ENCODE data around the gene RNF213.
"Not testable (repeated sequence)": the region's sequence is repeated elsewhere in the genome, so short reads cannot be mapped to it uniquely, and the experiment has no call there.

Gene RNF213

GRCh38 chr17:80270104-80270503 is 9.5 kb downstream of the RNF213 start:
- peaks cover 50% of the 10 kb centered on the region for H3K36me3 Mint-ChIP-seq (ENCODE audit: insufficient read depth)
- H3K27me3 Mint-ChIP-seq: no peaks in the 10 kb centered on the region
- no peak overlapping the region for H3K27ac Mint-ChIP-seq (ENCODE audit: low read depth)
- no peaks in the 10 kb centered on the region for H3K9me3 Mint-ChIP-seq
- ATAC-seq (replicated peaks; ENCODE audit: extremely low read depth, poor library complexity, severe bottlenecking): no peak
- no peak for DNase-seq (ENCODE audit: low spot score in 2 of 2)
- H3K4me1 Mint-ChIP-seq: peaks cover 39% of the 10 kb centered on the region
- no peak overlapping the region for H3K4me3 Mint-ChIP-seq

GRCh38 chr17:80270836-80271235 is 10.2 kb downstream of the RNF213 start:
- H3K36me3 Mint-ChIP-seq (ENCODE audit: insufficient read depth): peaks cover 50% of the 10 kb centered on the region
- peaks cover 38% of the 10 kb centered on the region for H3K4me1 Mint-ChIP-seq
- peak overlapping the region; percentile 57 for H3K4me3 Mint-ChIP-seq
- H3K27ac Mint-ChIP-seq (ENCODE audit: low read depth): peak overlapping the region; percentile 82
- no peaks in the 10 kb centered on the region for H3K27me3 Mint-ChIP-seq
- no peaks in the 10 kb centered on the region for H3K9me3 Mint-ChIP-seq
- DNase-seq (ENCODE audit: low spot score in 2 of 2): no peak
- ATAC-seq (replicated peaks; ENCODE audit: extremely low read depth, poor library complexity, severe bottlenecking): peak; percentile 69

DNA sequence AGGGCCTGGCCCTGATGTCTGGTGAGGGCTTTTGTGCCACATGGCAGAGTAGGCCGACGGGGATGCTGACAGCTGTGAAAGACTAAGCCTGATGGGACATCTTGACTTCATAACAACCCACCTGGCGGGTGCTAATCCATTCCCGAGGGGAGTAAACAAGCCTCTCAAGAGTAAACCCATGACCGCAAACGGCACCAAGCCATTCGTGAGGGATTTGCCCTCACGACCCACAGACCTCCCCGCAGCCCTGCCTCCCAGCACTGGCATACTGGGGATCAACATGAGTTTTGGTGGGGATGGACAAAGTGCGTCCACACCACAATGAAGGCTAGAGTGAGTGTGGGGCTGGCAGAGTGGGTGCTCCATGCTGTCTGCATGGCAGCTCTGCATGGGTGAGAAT is 11.7 kb downstream of the RNF213 start:
- Mint-ChIP-seq H3K27me3 (no peaks in the 10 kb centered on the region), H3K4me3 (no peak overlapping the region), H3K9me3 (no peaks in the 10 kb centered on the region), H3K27ac (ENCODE audit: low read depth) (no peak overlapping the region), H3K4me1 (peaks cover 45% of the 10 kb centered on the region), H3K36me3 (ENCODE audit: insufficient read depth) (peaks cover 50% of the 10 kb centered on the region)
- ATAC-seq (replicated peaks; ENCODE audit: extremely low read depth, poor library complexity, severe bottlenecking): no peak
- DNase-seq (ENCODE audit: low spot score in 2 of 2): no peak

- Mint-ChIP-seq H3K4me1 (peaks cover 57% of the 10 kb centered on the region), H3K4me3 (peak overlapping the region; percentile 63), H3K27me3 (no peaks in the 10 kb centered on the region), H3K36me3 (ENCODE audit: insufficient read depth) (peaks cover 58% of the 10 kb centered on the region), H3K9me3 (no peaks in the 10 kb centered on the region), H3K27ac (ENCODE audit: low read depth) (peak overlapping the region; percentile 83)
- DNase-seq (ENCODE audit: low spot score in 2 of 2): no peak
- no peak for ATAC-seq (replicated peaks; ENCODE audit: extremely low read depth, poor library complexity, severe bottlenecking)
These were observed 13.7 kb downstream of the RNF213 start for GRCh38 chr17:80274331-80274730.

- peaks cover 61% of the 10 kb centered on the region for H3K36me3 Mint-ChIP-seq (ENCODE audit: insufficient read depth)
- no peak for ATAC-seq (replicated peaks; ENCODE audit: extremely low read depth, poor library complexity, severe bottlenecking)
- no peak overlapping the region for H3K4me3 Mint-ChIP-seq
- peaks cover 62% of the 10 kb centered on the region for H3K4me1 Mint-ChIP-seq
- no peak for DNase-seq (ENCODE audit: low spot score in 2 of 2)
- H3K27ac Mint-ChIP-seq (ENCODE audit: low read depth): peak overlapping the region; percentile 83
- no peaks in the 10 kb centered on the region for H3K27me3 Mint-ChIP-seq
- H3K9me3 Mint-ChIP-seq: no peaks in the 10 kb centered on the region
These were observed 14.3 kb downstream of the RNF213 start for GRCh38 chr17:80274871-80275449.

GRCh38 chr17:80275857-80276256 is 15.2 kb downstream of the RNF213 start:
- not testable (repeated sequence) for H3K9me3 Mint-ChIP-seq; H3K4me3 Mint-ChIP-seq; H3K27me3 Mint-ChIP-seq; DNase-seq (ENCODE audit: low spot score in 2 of 2); ATAC-seq (replicated peaks; ENCODE audit: extremely low read depth, poor library complexity, severe bottlenecking); H3K27ac Mint-ChIP-seq (ENCODE audit: low read depth)
- Mint-ChIP-seq H3K4me1 (peaks cover 58% of the 10 kb centered on the region), H3K36me3 (ENCODE audit: insufficient read depth) (peaks cover 61% of the 10 kb centered on the region)

DNA sequence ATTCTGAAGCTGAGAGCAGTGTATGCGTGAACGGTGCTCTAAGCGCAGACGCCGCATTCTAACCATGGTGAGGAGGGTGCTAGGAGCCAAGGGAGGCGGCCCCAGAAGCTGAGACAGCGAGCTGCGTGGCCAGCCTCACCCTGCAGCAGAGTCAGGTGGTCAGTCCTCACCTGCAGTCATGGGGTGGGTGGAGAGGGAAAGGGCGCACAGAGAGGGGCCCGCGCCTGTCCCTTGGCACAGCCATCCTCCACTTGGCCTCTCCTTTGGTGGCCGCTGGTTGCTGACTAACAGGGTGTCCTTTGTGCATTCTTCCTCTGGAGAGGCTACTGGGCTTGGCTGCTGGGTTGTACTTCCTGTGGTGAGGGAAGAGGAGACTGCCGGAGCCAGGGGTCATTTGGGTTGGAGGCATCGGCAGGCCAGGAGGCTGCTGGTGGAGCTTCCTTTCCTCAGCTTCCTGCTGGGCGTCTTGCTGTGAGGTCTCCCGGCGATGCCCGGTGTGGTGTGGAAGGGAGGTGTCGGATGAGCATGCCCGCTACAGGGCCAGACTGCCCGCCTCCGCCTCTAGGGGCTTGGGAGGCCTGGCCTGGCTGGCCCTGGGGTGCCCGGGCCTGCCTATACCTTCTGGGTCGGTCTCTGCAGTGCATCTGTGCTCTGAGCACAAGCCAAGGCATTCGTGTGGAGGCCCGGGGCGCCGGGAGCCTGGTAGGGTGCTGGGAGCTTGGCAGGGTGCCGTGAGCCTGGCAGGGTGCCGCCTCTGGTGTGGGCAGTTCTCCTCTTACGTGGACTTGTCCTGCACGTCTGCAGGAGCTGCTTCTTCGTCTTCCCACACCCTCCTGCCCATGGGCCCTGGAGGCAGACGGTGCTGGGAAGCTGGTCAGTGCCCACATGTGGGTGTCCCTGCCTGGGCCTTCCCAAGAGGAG is 17.4 kb downstream of the RNF213 start:
- ATAC-seq (replicated peaks; ENCODE audit: extremely low read depth, poor library complexity, severe bottlenecking) (no peak), DNase-seq (ENCODE audit: low spot score in 2 of 2) (no peak)
- Mint-ChIP-seq H3K27me3 (no peaks in the 10 kb centered on the region), H3K4me1 (peaks cover 57% of the 10 kb centered on the region), H3K36me3 (ENCODE audit: insufficient read depth) (peaks cover 67% of the 10 kb centered on the region), H3K4me3 (no peak overlapping the region), H3K27ac (ENCODE audit: low read depth) (peak overlapping the region; percentile 41), H3K9me3 (no peaks in the 10 kb centered on the region)

DNA sequence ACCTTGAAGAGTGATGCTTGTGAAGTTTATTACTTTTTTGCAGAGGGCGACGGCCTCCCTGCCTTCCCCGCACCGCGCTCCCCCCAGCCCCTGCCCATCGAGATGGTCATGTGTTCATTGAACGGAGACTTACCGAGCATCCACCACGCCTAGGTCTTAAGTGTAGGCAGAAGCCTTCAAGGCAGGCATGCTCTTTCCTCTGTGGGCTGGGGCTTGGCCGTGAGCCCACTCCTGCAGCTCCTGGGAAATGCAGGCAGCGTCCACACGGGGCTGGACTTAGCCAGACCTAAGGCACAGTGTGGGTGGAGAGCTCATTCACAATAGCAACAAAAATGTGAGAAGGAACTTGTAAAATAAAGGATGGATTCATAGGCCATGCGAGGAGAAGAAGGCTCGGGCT is 19.2 kb downstream of the RNF213 start:
- H3K9me3 Mint-ChIP-seq: no peaks in the 10 kb centered on the region
- no peak for DNase-seq (ENCODE audit: low spot score in 2 of 2)
- peak overlapping the region; percentile 42 for H3K27ac Mint-ChIP-seq (ENCODE audit: low read depth)
- no peak for ATAC-seq (replicated peaks; ENCODE audit: extremely low read depth, poor library complexity, severe bottlenecking)
- peaks cover 64% of the 10 kb centered on the region for H3K36me3 Mint-ChIP-seq (ENCODE audit: insufficient read depth)
- H3K4me3 Mint-ChIP-seq: no peak overlapping the region
- H3K27me3 Mint-ChIP-seq: no peaks in the 10 kb centered on the region
- peaks cover 56% of the 10 kb centered on the region for H3K4me1 Mint-ChIP-seq

DNA sequence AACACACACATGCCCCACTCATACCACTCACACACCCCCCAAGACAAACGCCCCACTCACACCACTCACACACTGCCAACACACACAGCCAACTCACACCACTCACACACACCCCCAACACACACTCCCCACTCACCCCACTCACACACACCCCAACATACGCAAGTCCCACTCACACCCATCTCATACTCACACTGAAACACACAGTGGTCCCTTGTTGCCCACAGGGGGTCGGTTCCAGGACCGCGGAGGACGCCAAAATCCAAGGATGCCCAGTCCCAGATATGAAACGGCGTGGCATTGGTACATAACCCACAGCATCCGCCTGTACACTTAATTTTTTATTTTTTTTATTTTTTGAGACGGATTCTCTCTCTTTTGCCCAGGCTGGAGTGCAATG is 20.9 kb downstream of the RNF213 start:
- DNase-seq (ENCODE audit: low spot score in 2 of 2): no peak
- Mint-ChIP-seq H3K36me3 (ENCODE audit: insufficient read depth) (peaks cover 52% of the 10 kb centered on the region), H3K4me1 (peaks cover 47% of the 10 kb centered on the region), H3K4me3 (no peak overlapping the region), H3K27ac (ENCODE audit: low read depth) (no peak overlapping the region), H3K9me3 (no peaks in the 10 kb centered on the region), H3K27me3 (no peaks in the 10 kb centered on the region)
- no peak for ATAC-seq (replicated peaks; ENCODE audit: extremely low read depth, poor library complexity, severe bottlenecking)

GRCh38 chr17:80283116-80283852 is 22.6 kb downstream of the RNF213 start:
- H3K36me3 Mint-ChIP-seq (ENCODE audit: insufficient read depth): peaks cover 44% of the 10 kb centered on the region
- no peak for ATAC-seq (replicated peaks; ENCODE audit: extremely low read depth, poor library complexity, severe bottlenecking)
- H3K27me3 Mint-ChIP-seq: no peaks in the 10 kb centered on the region
- H3K4me3 Mint-ChIP-seq: no peak overlapping the region
- H3K4me1 Mint-ChIP-seq: peaks cover 35% of the 10 kb centered on the region
- H3K9me3 Mint-ChIP-seq: no peaks in the 10 kb centered on the region
- DNase-seq (ENCODE audit: low spot score in 2 of 2): no peak
- peak overlapping the region; percentile 70 for H3K27ac Mint-ChIP-seq (ENCODE audit: low read depth)

- no peaks in the 10 kb centered on the region for H3K27me3 Mint-ChIP-seq
- peaks cover 45% of the 10 kb centered on the region for H3K36me3 Mint-ChIP-seq (ENCODE audit: insufficient read depth)
- H3K4me1 Mint-ChIP-seq: peaks cover 27% of the 10 kb centered on the region
- peak overlapping the region; percentile 12 for H3K4me3 Mint-ChIP-seq
- ATAC-seq (replicated peaks; ENCODE audit: extremely low read depth, poor library complexity, severe bottlenecking): peak; percentile 86
- DNase-seq (ENCODE audit: low spot score in 2 of 2): peak in 1 of 2 donors; percentile 17
- no peaks in the 10 kb centered on the region for H3K9me3 Mint-ChIP-seq
- peak overlapping the region; percentile 71 for H3K27ac Mint-ChIP-seq (ENCODE audit: low read depth)
These were observed 24.0 kb downstream of the RNF213 start for GRCh38 chr17:80284631-80285030.

DNA sequence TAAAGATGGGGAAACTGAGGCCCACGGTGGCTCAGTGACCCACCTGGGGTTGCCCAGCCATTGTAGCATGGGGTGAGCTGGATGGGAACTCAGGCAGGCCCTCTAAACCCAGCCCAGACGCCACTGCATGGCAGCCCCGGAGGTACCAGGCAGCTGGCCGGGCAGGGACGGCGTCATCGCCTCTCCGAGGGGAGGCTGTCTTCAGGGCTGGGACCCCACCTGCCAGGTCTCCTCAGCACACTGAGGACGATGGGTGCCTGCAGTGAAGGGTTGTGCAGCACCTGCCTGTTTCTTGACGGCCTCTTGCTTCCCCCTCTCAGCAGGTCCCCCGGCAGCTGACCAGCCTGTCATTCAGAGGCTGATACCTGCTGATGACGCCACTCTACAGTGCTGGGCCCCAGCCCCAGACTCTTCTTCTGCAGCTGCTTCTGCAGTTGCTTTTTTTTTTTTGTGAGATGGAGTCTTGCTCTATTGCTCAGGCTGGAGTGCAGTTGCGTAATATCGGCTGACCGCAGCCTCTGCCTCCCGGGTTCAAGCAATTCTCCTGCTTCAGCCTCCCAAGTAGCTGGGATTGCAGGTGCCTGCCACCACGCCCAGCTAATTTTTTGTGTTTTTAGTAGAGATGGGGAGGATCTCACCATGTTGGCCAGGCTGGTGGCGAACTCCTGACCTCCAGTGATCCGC is 24.7 kb downstream of the RNF213 start:
- ATAC-seq (replicated peaks; ENCODE audit: extremely low read depth, poor library complexity, severe bottlenecking) (no peak), DNase-seq (ENCODE audit: low spot score in 2 of 2) (no peak)
- Mint-ChIP-seq H3K27ac (ENCODE audit: low read depth) (peak overlapping the region; percentile 29), H3K4me1 (peaks cover 24% of the 10 kb centered on the region), H3K27me3 (no peaks in the 10 kb centered on the region), H3K4me3 (no peak overlapping the region), H3K36me3 (ENCODE audit: insufficient read depth) (peaks cover 46% of the 10 kb centered on the region), H3K9me3 (no peaks in the 10 kb centered on the region)

All from central memory CD8-positive, alpha-beta T cell (primary cell).